Loucy (cell line): ENCODE measurements around the gene TLR9.

ENCODE experiments used
- H2AFZ ChIP-seq: fragments of 200-600 bp; sonication (generic); 2 replicates; pipeline ENCODE4 v1.6.0; 2016; ENCODE audit warnings: antibody characterized with exemption, mild to moderate bottlenecking, low read length, moderate library complexity
- H3F3A ChIP-seq: fragments of 200-600 bp; 2 replicates; pipeline ENCODE4 v1.6.0; 2016; ENCODE audit warnings: antibody characterized with exemption, low read depth, mild to moderate bottlenecking
- H3K27me3 ChIP-seq: fragments of 200-600 bp; sonication (generic); 2 replicates; pipeline ENCODE4 v1.6.1; 2014; ENCODE audit warnings: low read length, mild to moderate bottlenecking; ENCODE audit not compliant: insufficient read depth, poor library complexity, severe bottlenecking
- H3K36me3 ChIP-seq: fragments of 200-600 bp; sonication (generic); 2 replicates; pipeline ENCODE4 v1.6.1; 2016; ENCODE audit warnings: low read length; ENCODE audit not compliant: insufficient read depth
- H3K4me1 ChIP-seq: fragments of 200-600 bp; sonication (generic); 2 replicates; pipeline ENCODE4 v1.5.1; 2014; ENCODE audit warnings: low read length, mild to moderate bottlenecking; ENCODE audit not compliant: insufficient read depth, poor library complexity, severe bottlenecking
- H3K4me2 ChIP-seq: fragments of 200-600 bp; sonication (generic); 2 replicates; pipeline ENCODE4 v1.6.0; 2014; ENCODE audit warnings: antibody characterized with exemption, low read length, low read depth, mild to moderate bottlenecking; ENCODE audit not compliant: poor library complexity, severe bottlenecking
- H3K4me3 ChIP-seq: fragments of 200-600 bp; sonication (generic); 2 replicates; pipeline ENCODE4 v1.5.1; 2014; ENCODE audit warnings: low read length, mild to moderate bottlenecking, mixed read lengths; ENCODE audit not compliant: poor library complexity, severe bottlenecking
- H3K79me2 ChIP-seq: fragments of 200-600 bp; sonication (generic); 2 replicates; pipeline ENCODE4 v1.6.1; 2014; ENCODE audit warnings: low read length; ENCODE audit not compliant: insufficient read depth
- H3K9ac ChIP-seq: fragments of 200-600 bp; sonication (generic); 2 replicates; pipeline ENCODE4 v1.6.0; 2014; ENCODE audit warnings: mild to moderate bottlenecking, low read depth, low read length, moderate library complexity; ENCODE audit not compliant: poor library complexity, severe bottlenecking
- H3K9me2 ChIP-seq: fragments of 200-600 bp; sonication (generic); replicated peaks from 2 replicates; pipeline ENCODE4 v1.6.1; 2016; ENCODE audit warnings: low read depth, low read length, mixed read lengths
- H3K9me3 ChIP-seq: fragments of 200-600 bp; sonication (generic); 2 replicates; pipeline ENCODE4 v1.6.1; 2014; ENCODE audit warnings: mild to moderate bottlenecking, antibody characterized with exemption, low read length, low read depth; ENCODE audit not compliant: insufficient read depth
- H4K20me1 ChIP-seq: fragments of 200-600 bp; sonication (generic); 2 replicates; pipeline ENCODE4 v1.6.0; 2014; ENCODE audit warnings: antibody characterized with exemption, low read length, mild to moderate bottlenecking; ENCODE audit not compliant: insufficient read depth, poor library complexity, severe bottlenecking
- CTCF ChIP-seq: fragments of 200-600 bp; sonication (generic); conservative IDR thresholded peaks from 2 replicates; pipeline ENCODE4 v1.5.1; 2014; ENCODE audit warnings: mild to moderate bottlenecking, antibody characterized with exemption, low read length
- EZH2phosphoT487 ChIP-seq: fragments of 200-600 bp; IDR thresholded peaks from 2 replicates; pipeline ENCODE4 v1.6.1; 2018; ENCODE audit warnings: antibody characterized with exemption, mild to moderate bottlenecking, moderate library complexity, borderline replicate concordance

TLR9 gene

GRCh38 chr3:52233968-52234367 is 8.5 kb upstream of the TLR9 start:
- Histone ChIP-seq H3K9me3 (no peaks in the 10 kb centered on the region), H3K36me3 (peaks cover 20% of the 10 kb centered on the region; the same call in 1 of the 2 replicates), H3K4me1 (peaks cover 21% of the 10 kb centered on the region), H3K4me3 (no peak overlapping the region), H2AFZ (no peak overlapping the region), H3K27me3 (no peaks in the 10 kb centered on the region), H3K9ac (no peak overlapping the region), H4K20me1 (peaks cover 30% of the 10 kb centered on the region), H3K4me2 (no peak overlapping the region), H3K79me2 (peaks cover 44% of the 10 kb centered on the region), H3K9me2 (no peaks in the 10 kb centered on the region), H3F3A (no peaks in the 10 kb centered on the region)
- TF ChIP-seq CTCF: no peak
- no peak for TF ChIP-seq EZH2phosphoT487

- H3K9ac ChIP-seq: no peak overlapping the region
These were observed 7.7 kb upstream of the TLR9 start for GRCh38 chr3:52233108-52233591.

GRCh38 chr3:52232279-52233107 is 7.0 kb upstream of the TLR9 start:
- H3K9me2 ChIP-seq: no peaks in the 10 kb centered on the region
- H3F3A ChIP-seq: no peaks in the 10 kb centered on the region
- peaks cover 18% of the 10 kb centered on the region for H4K20me1 ChIP-seq
- TF ChIP-seq CTCF (peak; percentile 34), EZH2phosphoT487 (no peak)
- no peak overlapping the region for H3K4me3 ChIP-seq
- H3K9ac ChIP-seq: no peak overlapping the region
- H3K79me2 ChIP-seq: peaks cover 30% of the 10 kb centered on the region
- H3K4me2 ChIP-seq: no peak overlapping the region
- peaks cover 29% of the 10 kb centered on the region; the same call in 1 of the 2 replicates for H3K36me3 ChIP-seq
- no peak overlapping the region for H2AFZ ChIP-seq
- H3K27me3 ChIP-seq: no peaks in the 10 kb centered on the region
- H3K4me1 ChIP-seq: peaks cover 9% of the 10 kb centered on the region
- no peaks in the 10 kb centered on the region for H3K9me3 ChIP-seq

More at GRCh38 chr3:52233108-52233591, 7.7 kb upstream of the TLR9 start:
- H3K4me3 ChIP-seq: no peak overlapping the region
- no peaks in the 10 kb centered on the region for H3K27me3 ChIP-seq
- H3K9me2 ChIP-seq: no peaks in the 10 kb centered on the region
- H3K36me3 ChIP-seq: peaks cover 23% of the 10 kb centered on the region; the same call in 1 of the 2 replicates
- H3K4me1 ChIP-seq: peaks cover 15% of the 10 kb centered on the region
- H3K79me2 ChIP-seq: peaks cover 37% of the 10 kb centered on the region
- no peak overlapping the region for H3K4me2 ChIP-seq
- H4K20me1 ChIP-seq: peaks cover 25% of the 10 kb centered on the region
- H2AFZ ChIP-seq: no peak overlapping the region
- no peaks in the 10 kb centered on the region for H3F3A ChIP-seq
- no peaks in the 10 kb centered on the region for H3K9me3 ChIP-seq
- TF ChIP-seq EZH2phosphoT487: no peak
- no peak for TF ChIP-seq CTCF
